ENCODE results near the gene CHRNA9. TPM values are rescaled to one million over a fixed set of nuclear protein-coding genes. Genes with fewer than 3 reads are reported as not detected.

The CHRNA9 gene
- total RNA-seq, 5 donors from 2014 or later (not counting 1 experiment from before 2014, with no cell fraction given), result 0.10 to 0.23 (median 0.15) TPM; not detected in 2

GRCh38 chr4:40321574-40322275, 13.4 kb upstream of the CHRNA9 start:
- peaks cover 34 to 48% (median 35%) of the 10 kb centered on the region in 3 donors for H3K4me1 Mint-ChIP-seq
- ChIA-PET CTCF (interaction anchor here (0.6 to 2.7 kb wide), 6 partner anchors 11 to 172 kb away, joined by 4 to 17 read pairs (median 6); no protein-coding TSS in a partner anchor), POLR2A (interaction anchor here (0.5 to 0.8 kb wide), 4 partner anchors 10 to 1681 kb away, joined by 3 to 4 read pairs (median 4); no protein-coding TSS in a partner anchor)
- H3K27ac Mint-ChIP-seq, result no peak overlapping the region
- Histone ChIP-seq H3K9me3 (no peaks in the 10 kb centered on the region), H3K4me3 (ENCODE audit: control insufficient read depth in 1 of 2, extremely low read depth in 1 of 2, low read length in 1 of 2) (no peak overlapping the region), H3K27me3 (replicated peaks in 1 of 2; ENCODE audit: control insufficient read depth in 2 of 2, extremely low read depth in 1 of 2, insufficient read depth in 2 of 2, low read length in 1 of 2) (no peaks in the 10 kb centered on the region), H3K4me1 (ENCODE audit: control insufficient read depth in 1 of 2, extremely low read depth in 1 of 2, insufficient read depth in 2 of 2, low read length in 2 of 2) (peaks cover 12 to 15% of the 10 kb centered on the region in 2 experiments), H3K27ac (ENCODE audit: low read length) (no peak overlapping the region), H3K36me3 (ENCODE audit: control insufficient read depth in 2 of 2, extremely low read depth in 1 of 2, insufficient read depth in 1 of 2, low read length in 1 of 2) (no peaks in the 10 kb centered on the region)
- no peaks in the 10 kb centered on the region for H3K9me3 Mint-ChIP-seq
- H3K36me3 Mint-ChIP-seq, result no peaks in the 10 kb centered on the region
- no peak for ATAC-seq (replicated peaks in 1 of 4)
- DNase-seq, result no peak
- H3K27me3 Mint-ChIP-seq, result no peaks in the 10 kb centered on the region
- peak overlapping the region in 1 of 3 donors; percentile 41 for H3K4me3 Mint-ChIP-seq
- 89% methylated on average over 5 of the region's 7 CpGs for WGBS (ENCODE audit: insufficient coverage)

GRCh38 chr4:40322811-40323210, 12.3 kb upstream of the CHRNA9 start:
- no peaks in the 10 kb centered on the region for H3K36me3 Mint-ChIP-seq
- ATAC-seq (replicated peaks in 1 of 4) (no peak), DNase-seq (no peak)
- no peaks in the 10 kb centered on the region for H3K36me3 ChIP-seq (ENCODE audit: control insufficient read depth in 2 of 2, extremely low read depth in 1 of 2, insufficient read depth in 1 of 2, low read length in 1 of 2)
- 73% methylated on average over 2 of the region's 4 CpGs for WGBS (ENCODE audit: insufficient coverage)
- H3K27me3 ChIP-seq (replicated peaks in 1 of 2; ENCODE audit: control insufficient read depth in 2 of 2, extremely low read depth in 1 of 2, insufficient read depth in 2 of 2, low read length in 1 of 2), result no peaks in the 10 kb centered on the region
- no peak overlapping the region for H3K4me3 ChIP-seq (ENCODE audit: control insufficient read depth in 1 of 2, extremely low read depth in 1 of 2, low read length in 1 of 2)
- ChIA-PET CTCF (interaction anchor here in 1 of 2 donors (2.7 kb wide), 1 partner anchor 12 kb away, joined by 17 read pairs; no protein-coding TSS in a partner anchor), POLR2A (interaction anchor here in 1 of 2 donors (0.6 kb wide), 1 partner anchor 12 kb away, joined by 3 read pairs; no protein-coding TSS in a partner anchor)
- no peaks in the 10 kb centered on the region for H3K9me3 ChIP-seq
- no peaks in the 10 kb centered on the region for H3K9me3 Mint-ChIP-seq
- no peak overlapping the region for H3K27ac ChIP-seq (ENCODE audit: low read length)
- H3K27ac Mint-ChIP-seq, result no peak overlapping the region
- H3K4me1 Mint-ChIP-seq, result peaks cover 24 to 39% (median 25%) of the 10 kb centered on the region in 3 donors
- H3K27me3 Mint-ChIP-seq, result no peaks in the 10 kb centered on the region
- H3K4me3 Mint-ChIP-seq, result no peak overlapping the region
- H3K4me1 ChIP-seq (ENCODE audit: control insufficient read depth in 1 of 2, extremely low read depth in 1 of 2, insufficient read depth in 2 of 2, low read length in 2 of 2), result peaks cover 4 to 9% of the 10 kb centered on the region in 2 experiments

GRCh38 chr4:40323866-40324265, 11.3 kb upstream of the CHRNA9 start:
- DNase-seq, result no peak
- WGBS (ENCODE audit: insufficient coverage), result 86% methylated on average over 1 of the region's 2 CpGs
- H3K27ac Mint-ChIP-seq, result no peak overlapping the region

GRCh38 chr4:40325406-40326019, 9.6 kb upstream of the CHRNA9 start:
- Mint-ChIP-seq H3K27ac (peak overlapping the region; percentile 9 to 14), H3K4me1 (peaks cover 21 to 31% (median 21%) of the 10 kb centered on the region in 3 donors), H3K27me3 (peaks cover 0 to 4% of the 10 kb centered on the region in 2 donors), H3K9me3 (no peaks in the 10 kb centered on the region), H3K4me3 (no peak overlapping the region), H3K36me3 (no peaks in the 10 kb centered on the region)
- Histone ChIP-seq H3K9me3 (no peaks in the 10 kb centered on the region), H3K4me3 (ENCODE audit: control insufficient read depth in 1 of 2, extremely low read depth in 1 of 2, low read length in 1 of 2) (no peak overlapping the region), H3K27me3 (replicated peaks in 1 of 2; ENCODE audit: control insufficient read depth in 2 of 2, extremely low read depth in 1 of 2, insufficient read depth in 2 of 2, low read length in 1 of 2) (no peaks in the 10 kb centered on the region), H3K36me3 (ENCODE audit: control insufficient read depth in 2 of 2, extremely low read depth in 1 of 2, insufficient read depth in 1 of 2, low read length in 1 of 2) (no peaks in the 10 kb centered on the region), H3K4me1 (ENCODE audit: control insufficient read depth in 1 of 2, extremely low read depth in 1 of 2, insufficient read depth in 2 of 2, low read length in 2 of 2) (peaks cover 4 to 9% of the 10 kb centered on the region in 2 experiments), H3K27ac (ENCODE audit: low read length) (no peak overlapping the region)
- CTCF ChIA-PET, result interaction anchor here (0.6 to 2.9 kb wide), 57 partner anchors 9 to 862 kb away, joined by 3 to 35 read pairs (median 4); partner anchors contain the start of gene N4BP2 (in 1 of the 2)
- ATAC-seq (replicated peaks in 1 of 4) (peak; percentile 96 to 98 (median 97)), DNase-seq (peak in 33 of 35 experiments; percentile 43 to 87 (median 65))
- POLR2A ChIA-PET, result interaction anchor here (0.6 to 0.8 kb wide), 8 partner anchors 13 to 128 kb away, joined by 3 to 10 read pairs (median 3); no protein-coding TSS in a partner anchor
- WGBS (ENCODE audit: insufficient coverage), result no CpG with 5 or more reads among the region's 2 CpGs

More at GRCh38 chr4:40323866-40324265, 11.3 kb upstream of the CHRNA9 start:
- no peaks in the 10 kb centered on the region for H3K36me3 Mint-ChIP-seq
- Histone ChIP-seq H3K9me3 (no peaks in the 10 kb centered on the region), H3K27me3 (replicated peaks in 1 of 2; ENCODE audit: control insufficient read depth in 2 of 2, extremely low read depth in 1 of 2, insufficient read depth in 2 of 2, low read length in 1 of 2) (no peaks in the 10 kb centered on the region), H3K4me1 (ENCODE audit: control insufficient read depth in 1 of 2, extremely low read depth in 1 of 2, insufficient read depth in 2 of 2, low read length in 2 of 2) (peaks cover 4 to 9% of the 10 kb centered on the region in 2 experiments), H3K36me3 (ENCODE audit: control insufficient read depth in 2 of 2, extremely low read depth in 1 of 2, insufficient read depth in 1 of 2, low read length in 1 of 2) (no peaks in the 10 kb centered on the region), H3K4me3 (ENCODE audit: control insufficient read depth in 1 of 2, extremely low read depth in 1 of 2, low read length in 1 of 2) (no peak overlapping the region), H3K27ac (ENCODE audit: low read length) (no peak overlapping the region)
- no peaks in the 10 kb centered on the region for H3K9me3 Mint-ChIP-seq
- ChIA-PET CTCF (interaction anchor here (1.6 to 2.4 kb wide), 2 partner anchors 14 to 193 kb away, joined by 6 to 35 read pairs; no protein-coding TSS in a partner anchor), POLR2A (interaction anchor here in 1 of 2 donors (0.6 kb wide), 1 partner anchor 65 kb away, joined by 4 read pairs; no protein-coding TSS in a partner anchor)
- peaks cover 0 to 4% of the 10 kb centered on the region in 2 donors for H3K27me3 Mint-ChIP-seq
- H3K4me1 Mint-ChIP-seq, result peaks cover 21 to 34% (median 21%) of the 10 kb centered on the region in 3 donors
- no peak overlapping the region for H3K4me3 Mint-ChIP-seq
- ATAC-seq (replicated peaks in 1 of 4), result no peak

GRCh38 chr4:40327340-40327739, 7.8 kb upstream of the CHRNA9 start:
- Histone ChIP-seq H3K27ac (ENCODE audit: low read length) (no peak overlapping the region), H3K4me1 (ENCODE audit: control insufficient read depth in 1 of 2, extremely low read depth in 1 of 2, insufficient read depth in 2 of 2, low read length in 2 of 2) (peaks cover 4% of the 10 kb centered on the region in 2 experiments), H3K9me3 (no peaks in the 10 kb centered on the region), H3K4me3 (ENCODE audit: control insufficient read depth in 1 of 2, extremely low read depth in 1 of 2, low read length in 1 of 2) (no peak overlapping the region), H3K36me3 (ENCODE audit: control insufficient read depth in 2 of 2, extremely low read depth in 1 of 2, insufficient read depth in 1 of 2, low read length in 1 of 2) (no peaks in the 10 kb centered on the region), H3K27me3 (replicated peaks in 1 of 2; ENCODE audit: control insufficient read depth in 2 of 2, extremely low read depth in 1 of 2, insufficient read depth in 2 of 2, low read length in 1 of 2) (peaks cover 0 to 5% of the 10 kb centered on the region in 2 experiments)
- ATAC-seq (replicated peaks in 1 of 4) (no peak), DNase-seq (peak in 1 of 35 experiments; percentile 8)
- no peaks in the 10 kb centered on the region for H3K9me3 Mint-ChIP-seq
- H3K27me3 Mint-ChIP-seq, result peaks cover 0 to 4% of the 10 kb centered on the region in 2 donors
- POLR2A ChIA-PET, result no interaction called here
- WGBS (ENCODE audit: insufficient coverage), result 100% methylated on average over 1 of the region's 4 CpGs
- no peak overlapping the region for H3K27ac Mint-ChIP-seq
- CTCF ChIA-PET, result interaction anchor here (1.4 to 2.9 kb wide), 2 partner anchors 10 to 11 kb away, joined by 4 to 32 read pairs; no protein-coding TSS in a partner anchor
- H3K4me3 Mint-ChIP-seq, result no peak overlapping the region
- peaks cover 6 to 19% (median 10%) of the 10 kb centered on the region in 3 donors for H3K4me1 Mint-ChIP-seq
- H3K36me3 Mint-ChIP-seq, result no peaks in the 10 kb centered on the region

- POLR2A ChIA-PET, result no interaction called here
- no peak overlapping the region for H3K27ac ChIP-seq (ENCODE audit: low read length)
- CTCF ChIA-PET, result interaction anchor here (0.6 to 1.4 kb wide), 3 partner anchors 11 to 180 kb away, joined by 3 to 4 read pairs (median 4); no protein-coding TSS in a partner anchor
Observed at GRCh38 chr4:40328383-40328782, 6.8 kb upstream of the CHRNA9 start.

More at GRCh38 chr4:40328383-40328782, 6.8 kb upstream of the CHRNA9 start:
- ATAC-seq (replicated peaks in 1 of 4) (no peak), DNase-seq (no peak)
- H3K27ac Mint-ChIP-seq, result no peak overlapping the region
- H3K9me3 Mint-ChIP-seq, result no peaks in the 10 kb centered on the region
- no peaks in the 10 kb centered on the region for H3K36me3 Mint-ChIP-seq
- no peak overlapping the region for H3K4me3 ChIP-seq (ENCODE audit: control insufficient read depth in 1 of 2, extremely low read depth in 1 of 2, low read length in 1 of 2)
- no peaks in the 10 kb centered on the region for H3K9me3 ChIP-seq
- peaks cover 0 to 5% of the 10 kb centered on the region in 2 experiments for H3K27me3 ChIP-seq (replicated peaks in 1 of 2; ENCODE audit: control insufficient read depth in 2 of 2, extremely low read depth in 1 of 2, insufficient read depth in 2 of 2, low read length in 1 of 2)
- H3K4me1 ChIP-seq (ENCODE audit: control insufficient read depth in 1 of 2, extremely low read depth in 1 of 2, insufficient read depth in 2 of 2, low read length in 2 of 2), result peaks cover 4% of the 10 kb centered on the region in 2 experiments
- no peaks in the 10 kb centered on the region for H3K36me3 ChIP-seq (ENCODE audit: control insufficient read depth in 2 of 2, extremely low read depth in 1 of 2, insufficient read depth in 1 of 2, low read length in 1 of 2)
- H3K4me1 Mint-ChIP-seq, result peaks cover 3 to 15% (median 10%) of the 10 kb centered on the region in 3 donors
- no peak overlapping the region for H3K4me3 Mint-ChIP-seq
- H3K27me3 Mint-ChIP-seq, result peaks cover 0 to 4% of the 10 kb centered on the region in 2 donors
- 88% methylated on average over 1 of the region's 1 CpG for WGBS (ENCODE audit: insufficient coverage)
